HG02678 (cell line): ENCODE results near the gene TLX2.

Experiments used
- ATAC-seq: cut with Tn5 transposase; IDR thresholded peaks from one replicate; pipeline ENCODE4 v1.9.1; 2021; ENCODE audit warnings: mild to moderate bottlenecking, moderate library complexity; ENCODE audit not compliant: unreplicated experiment

The TLX2 gene

DNA sequence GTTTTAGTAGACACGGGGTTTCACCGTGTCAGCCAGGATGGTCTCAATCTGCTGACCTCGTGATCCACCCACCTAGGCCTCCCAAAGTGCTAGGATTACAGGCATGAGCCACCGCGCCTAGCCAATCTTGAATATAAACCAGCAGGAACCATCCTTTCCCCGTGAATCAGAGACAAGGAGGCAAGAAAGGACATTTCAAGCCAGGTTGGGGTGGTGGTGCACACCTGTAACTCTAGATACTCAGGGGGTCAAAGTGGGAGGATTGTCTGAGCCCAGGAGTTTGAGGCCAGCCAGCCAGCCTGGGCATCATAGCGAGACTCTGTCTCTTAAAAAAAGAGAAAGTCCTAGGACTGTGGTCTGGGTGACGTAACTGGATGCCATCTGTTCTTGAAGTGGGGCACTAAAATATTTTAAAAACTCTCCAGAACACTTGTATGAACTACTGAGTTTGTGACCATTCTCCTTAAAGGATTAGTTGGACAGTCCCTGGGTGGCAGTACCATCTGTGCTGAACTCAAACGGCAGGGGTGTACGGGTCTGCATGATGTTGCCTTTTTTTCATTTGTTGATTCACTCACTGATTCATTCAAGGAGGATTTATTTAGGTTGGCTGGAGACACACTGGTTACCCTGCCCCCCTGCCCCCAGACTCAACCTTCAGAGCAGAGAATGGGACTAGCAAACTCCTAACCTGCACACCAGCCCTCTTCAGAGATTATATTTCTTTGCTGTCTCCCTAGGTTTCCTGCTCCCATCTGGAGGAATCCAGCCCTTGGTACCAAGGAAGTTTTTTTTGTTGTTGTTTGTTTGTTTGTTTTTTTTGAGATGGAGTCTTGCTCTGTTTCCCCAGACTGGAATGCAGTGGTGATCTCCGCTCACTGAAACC is 2.9 kb upstream of the TLX2 start:
- no peak for ATAC-seq

DNA sequence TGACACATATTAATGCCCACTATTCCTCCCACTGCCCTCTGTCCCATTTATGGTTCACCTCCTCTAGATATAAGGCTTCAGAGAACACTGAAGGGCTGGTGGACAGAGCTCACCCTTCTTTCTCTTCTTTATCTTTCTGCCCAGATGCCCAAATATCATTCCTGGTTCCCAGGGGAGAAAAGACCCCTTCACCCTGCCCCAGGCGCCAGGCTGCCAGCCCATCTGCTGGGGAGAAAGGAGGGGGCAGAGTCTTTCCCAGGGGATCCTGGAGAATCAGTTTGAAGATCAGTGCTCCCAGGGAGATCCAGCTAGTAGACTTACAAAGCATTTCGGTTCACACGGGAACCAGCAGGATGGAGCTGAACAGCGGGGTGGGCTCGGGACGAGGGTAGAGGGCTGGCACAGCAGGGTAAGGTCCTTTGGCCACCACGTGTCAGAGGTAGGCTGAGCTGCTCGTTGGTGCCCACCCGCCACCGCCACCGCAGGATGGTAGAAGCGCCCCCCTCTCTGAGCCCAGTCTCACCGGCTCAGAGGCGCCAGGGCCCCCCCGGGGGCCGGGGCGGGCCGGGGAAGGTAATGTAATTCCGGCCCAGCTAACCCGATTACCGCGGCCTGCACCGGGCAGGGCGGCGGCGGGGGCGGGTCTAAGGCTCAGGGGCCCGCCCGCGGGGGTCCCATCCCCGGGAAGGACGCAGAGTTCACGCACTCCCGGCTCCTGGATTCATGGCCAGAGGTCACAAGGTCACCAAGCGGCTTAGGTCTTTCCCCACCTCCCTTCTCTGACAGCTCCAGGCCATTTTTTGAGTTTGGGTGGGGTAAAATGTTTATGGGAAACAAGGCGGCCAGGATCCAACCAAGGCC is 1.3 kb upstream of the TLX2 start:
- no peak for ATAC-seq

- ATAC-seq, result no peak
Measured at GRCh38 chr2:74513605-74514367, 464 bp upstream of the TLX2 start.

- no peak for ATAC-seq
Measured at GRCh38 chr2:74515271-74515980, 1.2 kb downstream of the TLX2 start.

DNA sequence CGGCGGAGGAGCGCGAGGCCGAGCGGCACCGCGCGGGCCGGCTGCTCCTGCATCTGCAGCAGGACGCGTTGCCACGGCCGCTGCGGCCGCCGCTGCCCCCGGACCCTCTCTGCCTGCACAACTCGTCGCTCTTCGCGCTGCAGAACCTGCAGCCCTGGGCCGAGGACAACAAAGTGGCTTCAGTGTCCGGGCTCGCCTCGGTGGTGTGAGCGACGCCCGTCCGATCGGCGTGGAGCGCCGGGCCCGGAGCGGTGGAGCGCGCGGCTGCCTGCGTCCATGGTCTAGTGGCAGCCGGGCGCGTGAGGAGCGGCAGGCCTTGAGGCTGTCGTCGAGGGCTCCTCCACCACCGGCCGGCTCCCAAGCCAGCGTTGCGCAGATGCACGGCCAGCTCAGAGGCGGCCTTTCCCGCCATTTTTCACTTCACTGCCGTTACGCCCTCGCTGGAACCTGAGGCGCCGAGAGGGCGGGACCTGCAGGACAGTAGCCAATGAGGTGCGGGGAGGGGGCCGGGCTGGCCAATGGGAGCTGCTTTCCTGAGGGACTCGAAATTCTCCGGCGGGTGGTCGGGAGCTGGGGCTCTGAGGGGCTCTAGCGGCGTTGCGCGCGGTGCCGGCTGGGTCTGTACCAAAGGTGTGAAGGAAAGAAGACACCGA is 1.9 kb downstream of the TLX2 start:
- peak; percentile 70 for ATAC-seq

DNA sequence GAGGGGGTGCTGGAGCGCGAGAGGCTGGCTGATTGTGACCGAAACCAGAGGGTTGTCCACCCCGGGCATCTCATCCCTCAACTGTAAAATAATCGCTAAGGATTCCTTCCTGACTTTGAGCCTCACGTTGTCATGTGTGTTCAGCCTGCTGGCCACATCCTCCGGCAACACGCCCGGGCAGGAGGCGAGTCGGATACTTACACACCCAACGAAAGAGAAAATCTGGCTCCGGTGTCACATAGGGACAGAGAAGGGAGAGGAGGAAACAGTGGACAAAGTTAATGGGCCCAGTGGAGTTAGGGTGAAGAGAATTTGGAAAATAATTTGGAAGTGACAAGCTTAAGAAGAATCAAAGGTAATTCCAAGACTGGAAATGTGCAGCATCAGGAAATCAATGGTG is 2.4 kb downstream of the TLX2 start:
- ATAC-seq, result no peak

DNA sequence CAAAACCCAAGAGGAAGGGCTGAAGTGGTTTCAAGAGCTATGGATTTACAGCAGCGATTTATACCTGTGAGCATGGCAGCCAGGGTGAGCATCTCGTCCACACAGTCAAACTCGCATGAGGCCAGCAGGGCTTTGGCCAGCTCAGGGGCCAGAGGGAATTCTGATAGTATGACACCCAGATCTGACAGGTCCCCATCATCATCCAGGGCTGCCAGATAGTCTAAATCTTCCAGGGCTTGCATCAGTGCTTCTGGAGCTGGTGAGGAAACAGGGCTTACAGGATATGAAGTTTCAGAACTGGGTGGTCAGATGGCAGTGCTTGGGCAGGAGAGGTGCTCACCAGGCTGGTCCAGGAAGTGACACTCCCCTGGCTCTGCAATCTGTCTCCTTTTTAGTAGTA is 8.3 kb downstream of the TLX2 start:
- no peak for ATAC-seq

DNA sequence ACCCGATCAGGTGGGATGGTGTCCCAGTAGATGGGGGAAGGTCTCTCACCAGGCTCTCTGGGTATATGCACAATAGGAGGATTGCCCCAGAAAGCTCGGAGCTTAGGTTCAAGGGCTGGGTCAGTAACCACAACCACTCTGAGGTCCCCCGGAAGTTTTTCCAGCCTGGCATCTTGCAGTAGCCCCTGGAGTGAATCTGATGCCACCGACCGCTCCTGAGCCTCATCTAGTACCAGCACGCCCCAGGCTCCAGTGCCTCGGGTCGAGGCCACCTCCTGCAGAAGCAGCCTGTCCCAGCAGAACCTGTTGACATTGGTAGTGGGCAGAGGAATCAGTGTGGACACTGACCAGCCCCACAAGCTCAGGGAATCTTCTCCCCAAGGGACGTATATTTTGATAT is 9.8 kb downstream of the TLX2 start:
- ATAC-seq, result no peak

DNA sequence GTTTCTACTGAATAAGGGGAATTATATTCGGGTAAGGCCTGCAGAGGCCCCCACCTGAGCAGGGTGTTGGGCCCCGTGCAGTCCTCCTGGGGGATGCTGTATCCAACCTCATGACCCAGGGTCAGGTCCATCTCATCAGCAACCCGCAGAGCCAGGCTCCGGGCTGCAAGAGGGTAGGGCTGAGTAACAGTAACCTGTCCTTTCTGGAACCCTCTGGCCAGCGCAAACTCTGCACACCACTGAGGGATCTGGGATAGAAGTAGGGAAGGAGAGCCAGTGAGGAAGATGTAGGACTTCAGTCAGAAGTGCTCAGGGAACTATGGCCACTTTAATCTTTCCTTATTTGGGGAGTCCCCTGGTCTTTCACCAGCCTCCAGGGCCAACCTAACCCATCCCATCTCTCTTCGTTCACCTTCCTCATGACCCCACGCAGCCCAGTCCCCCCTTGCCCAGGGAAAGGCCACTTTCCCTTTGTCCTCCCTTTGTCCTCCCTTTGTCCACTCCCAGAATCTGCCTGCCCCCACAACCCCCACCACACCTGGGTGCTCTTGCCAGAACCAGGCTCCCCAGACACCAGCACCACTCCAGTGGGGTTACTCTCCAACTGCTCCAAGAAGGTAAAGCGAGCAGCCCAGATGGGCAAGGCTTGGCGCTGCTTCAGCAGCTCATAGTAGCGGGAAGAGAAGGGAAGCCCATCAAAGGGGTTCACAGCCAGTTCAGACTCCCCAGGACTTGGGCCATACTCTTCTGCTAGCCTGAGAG is 10.9 kb downstream of the TLX2 start:
- no peak for ATAC-seq

DNA sequence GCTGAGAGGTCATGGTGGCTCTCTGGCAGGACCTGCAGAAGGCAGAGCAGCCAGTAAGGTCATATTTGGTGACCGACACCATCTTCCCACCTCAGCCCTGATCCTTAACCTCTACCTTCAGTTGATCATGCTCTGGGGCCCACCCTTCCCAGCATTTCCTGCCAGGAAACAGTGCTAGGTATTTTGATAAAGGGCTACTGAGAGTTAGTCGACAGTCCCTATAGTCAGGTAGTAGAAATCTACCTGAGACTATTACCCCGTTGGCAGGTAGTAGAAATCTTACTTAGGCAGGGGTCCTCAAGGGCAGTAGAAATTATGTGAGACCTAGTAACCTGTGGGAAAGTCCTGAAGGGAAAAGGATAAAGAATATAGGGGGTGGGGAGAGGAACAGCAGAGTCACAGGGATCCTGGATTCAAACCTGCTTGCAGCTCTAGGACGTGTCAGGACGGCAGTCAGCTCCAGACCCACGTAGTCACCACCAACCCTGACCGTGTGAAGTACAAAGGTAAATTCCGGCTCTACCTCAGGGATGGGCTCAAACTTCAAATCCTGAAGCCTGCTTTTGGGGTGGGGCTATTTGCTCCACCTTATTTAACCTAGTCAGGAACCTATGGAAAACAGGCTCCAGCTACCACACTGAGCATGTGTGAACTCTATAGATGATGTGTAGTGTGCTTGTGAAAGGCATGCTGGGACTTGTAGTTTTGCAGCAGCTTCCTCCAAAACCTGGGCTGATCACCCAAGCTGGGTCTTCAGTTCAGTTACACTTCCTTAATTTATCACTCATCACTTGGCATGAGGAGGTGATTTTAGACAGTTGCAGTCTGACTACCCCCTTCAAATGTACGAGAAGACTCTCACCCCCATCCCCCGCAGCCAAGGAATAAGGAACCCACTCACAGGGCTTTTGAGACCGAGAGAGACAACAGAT is 11.7 kb downstream of the TLX2 start, which contains the start of gene DQX1:
Gene DQX1, minus strand, starts transcription at position 515 of the 932 bp plus-strand sequence. Its CDS starts 502 bp downstream, at position 13.
- no peak for ATAC-seq

DNA sequence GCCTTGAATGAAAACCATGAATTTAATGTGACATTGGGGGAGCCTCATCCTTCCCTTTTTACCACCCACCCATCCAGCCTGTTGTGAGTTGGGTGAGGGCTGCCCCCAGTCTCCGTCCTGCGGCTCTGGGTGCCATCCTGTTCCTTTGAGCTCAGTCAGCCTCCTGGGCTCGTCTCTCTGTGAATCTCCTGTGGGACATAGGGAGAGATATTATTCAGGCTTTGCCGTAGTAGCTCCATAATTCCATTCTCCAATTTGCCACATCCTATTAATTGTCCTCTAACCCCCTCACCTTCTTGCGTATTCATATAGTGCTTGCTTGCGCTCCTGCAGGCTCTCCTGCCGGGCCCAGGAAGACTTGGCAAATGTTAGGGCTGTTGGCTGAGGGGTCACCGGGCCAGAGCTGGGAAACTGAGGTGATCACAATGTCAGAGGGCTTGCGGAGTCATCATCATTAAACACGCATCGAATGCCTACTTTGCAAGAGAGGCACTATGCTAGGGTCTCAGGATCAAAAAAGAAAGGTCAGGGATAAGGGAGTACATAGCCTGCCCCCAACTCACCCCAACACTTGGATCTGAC is 12.5 kb downstream of the TLX2 start:
- no peak for ATAC-seq

DNA sequence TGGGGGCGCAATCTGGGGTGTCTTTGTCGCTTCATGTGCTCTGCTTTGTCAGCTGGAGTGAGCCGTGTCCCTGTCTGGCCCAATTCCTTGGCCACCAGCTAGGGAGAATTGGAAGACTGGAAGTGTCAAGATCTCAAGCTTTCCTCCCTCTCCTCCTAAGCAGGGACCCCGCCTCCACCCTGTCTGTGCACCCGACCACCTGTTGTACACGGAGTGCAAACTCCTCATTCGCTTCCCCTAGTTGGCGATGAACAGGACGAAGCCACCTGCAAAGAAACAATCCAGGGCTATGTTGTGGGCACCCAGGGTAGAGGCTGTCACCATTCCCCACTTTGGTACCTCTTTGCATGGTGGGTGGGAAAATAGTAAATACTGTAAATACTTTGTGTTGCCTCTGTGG is 13.5 kb downstream of the TLX2 start:
- ATAC-seq, result no peak

GRCh38 chr2:74528600-74529356 is 14.5 kb downstream of the TLX2 start:
- ATAC-seq, result peak; percentile 1

- ATAC-seq, result peak; percentile 82
Measured at GRCh38 chr2:74529357-74530238, 15.3 kb downstream of the TLX2 start, which contains the start of the genes AUP1 and HTRA2. Gene AUP1 (minus strand): TSS chr2:74529706. CDS start chr2:74529629, 77 bp downstream. Gene HTRA2 (plus strand): TSS chr2:74529933. CDS start chr2:74530007, 74 bp downstream.

DNA sequence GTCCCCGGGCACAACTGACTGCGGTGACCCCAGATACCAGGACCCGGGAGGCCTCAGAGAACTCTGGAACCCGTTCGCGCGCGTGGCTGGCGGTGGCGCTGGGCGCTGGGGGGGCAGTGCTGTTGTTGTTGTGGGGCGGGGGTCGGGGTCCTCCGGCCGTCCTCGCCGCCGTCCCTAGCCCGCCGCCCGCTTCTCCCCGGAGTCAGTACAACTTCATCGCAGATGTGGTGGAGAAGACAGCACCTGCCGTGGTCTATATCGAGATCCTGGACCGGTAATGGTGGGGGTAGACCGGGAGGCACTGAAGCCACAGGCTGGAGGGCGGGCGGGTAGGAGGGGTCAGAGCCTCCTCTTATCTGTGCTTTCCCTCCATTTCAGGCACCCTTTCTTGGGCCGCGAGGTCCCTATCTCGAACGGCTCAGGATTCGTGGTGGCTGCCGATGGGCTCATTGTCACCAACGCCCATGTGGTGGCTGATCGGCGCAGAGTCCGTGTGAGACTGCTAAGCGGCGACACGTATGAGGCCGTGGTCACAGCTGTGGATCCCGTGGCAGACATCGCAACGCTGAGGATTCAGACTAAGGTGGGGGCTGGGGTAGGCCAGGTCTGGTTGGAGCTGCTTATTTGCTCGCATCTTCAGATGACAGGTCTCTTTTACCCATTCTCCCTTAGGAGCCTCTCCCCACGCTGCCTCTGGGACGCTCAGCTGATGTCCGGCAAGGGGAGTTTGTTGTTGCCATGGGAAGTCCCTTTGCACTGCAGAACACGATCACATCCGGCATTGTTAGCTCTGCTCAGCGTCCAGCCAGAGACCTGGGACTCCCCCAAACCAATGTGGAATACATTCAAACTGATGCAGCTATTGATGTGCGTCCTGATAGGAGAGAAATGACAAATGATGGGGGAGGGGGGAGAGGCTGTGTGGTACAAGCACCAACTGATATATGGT is 16.3 kb downstream of the TLX2 start:
- peak; percentile 30 for ATAC-seq
